Ishikawa (cell line): ENCODE results near the gene SCNN1A.
A peak's percentile ranks its signal among the peaks of the same experiment; 100 is the strongest.

ENCODE experiments used
- CEBPB ChIP-seq: IDR thresholded peaks from 2 replicates; pipeline ENCODE4 v1.6.1; 2012
- CREB1 ChIP-seq: IDR thresholded peaks from 2 replicates; pipeline ENCODE4 v1.6.1; 2012; ENCODE audit warnings: low read depth
- EGR1 ChIP-seq: IDR thresholded peaks from 2 replicates; pipeline ENCODE4 v1.6.1; 2012
- EP300 ChIP-seq: IDR thresholded peaks from 2 replicates; pipeline ENCODE4 v1.6.1; 2012; ENCODE audit warnings: borderline replicate concordance
- FOXM1 ChIP-seq: IDR thresholded peaks from 2 replicates; pipeline ENCODE4 v1.6.1; 2012; ENCODE audit warnings: low read depth, borderline replicate concordance
- NFIC ChIP-seq: IDR thresholded peaks from 2 replicates; pipeline ENCODE4 v1.6.1; 2012
- RAD21 ChIP-seq: IDR thresholded peaks from 2 replicates; pipeline ENCODE4 v1.6.1; 2012; ENCODE audit warnings: low read depth
- REST ChIP-seq: IDR thresholded peaks from 2 replicates; pipeline ENCODE4 v1.6.1; 2012; ENCODE audit warnings: low read depth, mild to moderate bottlenecking
- TAF1 ChIP-seq: IDR thresholded peaks from 2 replicates; pipeline ENCODE4 v1.6.1; 2012; ENCODE audit warnings: low read depth, mild to moderate bottlenecking
- TCF12 ChIP-seq: IDR thresholded peaks from 2 replicates; pipeline ENCODE4 v1.6.1; 2012; ENCODE audit warnings: low read depth
- TEAD4 ChIP-seq: IDR thresholded peaks from 2 replicates; pipeline ENCODE4 v1.6.1; 2012
- YY1 ChIP-seq: IDR thresholded peaks from 2 replicates; pipeline ENCODE4 v1.6.1; 2012; ENCODE audit warnings: low read depth
- ZBTB7A ChIP-seq: IDR thresholded peaks from 2 replicates; pipeline ENCODE4 v1.6.1; 2012; ENCODE audit warnings: low read depth
- TF ChIP-seq, protein P1 (sequence below): IDR thresholded peaks from 2 replicates; pipeline ENCODE4 v1.6.1; 2012
- TF ChIP-seq, protein P2 (sequence below): IDR thresholded peaks from 2 replicates; pipeline ENCODE4 v1.6.1; 2012

SCNN1A gene

GRCh38 chr12:6382982-6383381, 7.6 kb upstream of the SCNN1A start:
- no peak for TF ChIP-seq YY1
- no peak for TF ChIP-seq REST
- TF ChIP-seq CREB1: no peak
- TF ChIP-seq FOXM1: no peak
- no peak for TF ChIP-seq EP300
- no peak for TF ChIP-seq TAF1
- no peak for TF ChIP-seq EGR1
- TF ChIP-seq TEAD4: no peak
- TF ChIP-seq TCF12: no peak
- no peak for TF ChIP-seq NFIC
- TF ChIP-seq ZBTB7A: no peak
- TF ChIP-seq RAD21: no peak
- TF ChIP-seq, protein P1, sequence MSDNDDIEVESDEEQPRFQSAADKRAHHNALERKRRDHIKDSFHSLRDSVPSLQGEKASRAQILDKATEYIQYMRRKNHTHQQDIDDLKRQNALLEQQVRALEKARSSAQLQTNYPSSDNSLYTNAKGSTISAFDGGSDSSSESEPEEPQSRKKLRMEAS: no peak
- no peak for TF ChIP-seq CEBPB
- TF ChIP-seq, protein P2, sequence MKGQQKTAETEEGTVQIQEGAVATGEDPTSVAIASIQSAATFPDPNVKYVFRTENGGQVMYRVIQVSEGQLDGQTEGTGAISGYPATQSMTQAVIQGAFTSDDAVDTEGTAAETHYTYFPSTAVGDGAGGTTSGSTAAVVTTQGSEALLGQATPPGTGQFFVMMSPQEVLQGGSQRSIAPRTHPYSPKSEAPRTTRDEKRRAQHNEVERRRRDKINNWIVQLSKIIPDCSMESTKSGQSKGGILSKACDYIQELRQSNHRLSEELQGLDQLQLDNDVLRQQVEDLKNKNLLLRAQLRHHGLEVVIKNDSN: no peak

DNA sequence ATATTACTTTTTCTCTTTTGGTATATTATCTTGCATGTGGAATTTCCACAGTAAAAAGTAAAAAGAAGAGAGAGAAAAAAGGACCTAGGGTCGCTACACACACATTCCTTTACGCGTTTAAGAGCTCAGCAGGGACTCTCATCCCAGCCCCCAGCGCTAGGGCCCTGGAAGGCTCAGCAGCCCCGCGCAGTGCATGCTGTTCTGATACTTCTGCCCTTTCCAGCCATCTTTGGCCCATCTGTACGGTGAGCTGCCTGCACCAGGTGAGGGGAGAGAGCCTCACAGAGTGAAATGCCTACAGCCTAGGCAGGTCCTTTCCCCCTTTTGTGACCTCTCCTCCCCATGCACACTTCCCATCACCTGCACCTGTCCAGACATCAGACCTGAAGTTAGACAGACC, 7.0 kb upstream of the SCNN1A start:
- no peak for TF ChIP-seq CREB1
- no peak for TF ChIP-seq EGR1
- no peak for TF ChIP-seq TAF1
- no peak for TF ChIP-seq CEBPB
- TF ChIP-seq ZBTB7A: no peak
- no peak for TF ChIP-seq YY1

DNA sequence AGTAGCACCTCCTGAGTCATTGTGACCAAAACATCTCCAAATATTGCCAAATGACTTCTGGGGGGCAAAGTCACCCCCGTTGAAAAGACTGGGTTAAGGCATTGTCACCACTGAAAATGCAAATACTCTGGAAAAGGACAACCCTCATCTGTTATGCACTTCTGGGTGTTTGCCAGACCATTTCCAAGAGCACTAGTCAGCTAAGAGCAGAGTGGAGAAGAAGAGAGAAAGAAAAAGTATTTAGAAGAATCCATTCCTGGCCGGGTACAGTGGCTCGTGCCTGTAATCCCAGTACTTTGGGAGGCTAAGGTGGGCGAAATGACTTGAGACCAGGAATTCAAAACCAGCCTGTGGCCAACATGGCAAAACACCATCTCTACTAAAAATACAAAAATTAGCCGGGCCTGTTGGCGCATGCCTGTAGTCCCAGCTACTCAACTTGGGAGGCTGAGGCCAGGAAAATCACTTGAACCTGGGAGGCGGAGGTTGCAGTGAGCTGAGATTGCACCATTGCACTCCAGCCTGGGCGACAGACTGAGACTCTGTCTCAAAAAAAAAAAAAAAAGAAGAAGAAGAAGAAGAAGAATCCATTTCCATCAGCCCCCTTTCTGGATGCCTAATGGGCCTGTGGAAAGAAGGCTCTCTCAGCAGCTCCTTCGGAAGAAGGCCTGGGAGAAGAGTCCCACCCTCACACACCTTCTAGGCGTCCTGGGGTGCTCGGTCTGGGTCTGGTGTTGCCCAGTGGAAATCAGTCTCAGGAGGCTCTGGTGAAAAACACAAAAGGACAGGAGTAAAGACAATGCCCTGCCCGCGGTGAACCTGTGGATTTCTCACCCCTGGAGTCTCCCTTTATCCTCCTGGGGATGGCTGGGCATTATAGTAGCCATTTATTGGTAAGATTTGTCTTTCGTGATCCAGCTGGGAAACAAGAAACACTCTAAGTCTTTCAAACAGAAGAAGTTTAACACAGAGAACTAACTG, 5.1 kb upstream of the SCNN1A start:
- TF ChIP-seq ZBTB7A (no peak), FOXM1 (no peak), NFIC (no peak)

GRCh38 chr12:6378709-6379472, 3.5 kb upstream of the SCNN1A start:
- TF ChIP-seq TAF1: no peak
- TF ChIP-seq ZBTB7A: no peak

GRCh38 chr12:6377667-6377994, 2.3 kb upstream of the SCNN1A start:
- TF ChIP-seq ZBTB7A (no peak), TCF12 (no peak; the same call in 1 of the 2 replicates), FOXM1 (no peak), TAF1 (no peak), CREB1 (no peak), REST (no peak), TEAD4 (peak; percentile 77), EGR1 (no peak), CEBPB (no peak), RAD21 (peak; percentile 32), EP300 (peak; percentile 75)
- TF ChIP-seq, protein P2: no peak
- TF ChIP-seq, protein P1: peak; percentile 66
